ENCODE measurements around the gene FAM25A.
"Not testable (repeated sequence)": the region's sequence is repeated elsewhere in the genome, so short reads cannot be mapped to it uniquely, and the experiment has no call there.

FAM25A gene

DNA sequence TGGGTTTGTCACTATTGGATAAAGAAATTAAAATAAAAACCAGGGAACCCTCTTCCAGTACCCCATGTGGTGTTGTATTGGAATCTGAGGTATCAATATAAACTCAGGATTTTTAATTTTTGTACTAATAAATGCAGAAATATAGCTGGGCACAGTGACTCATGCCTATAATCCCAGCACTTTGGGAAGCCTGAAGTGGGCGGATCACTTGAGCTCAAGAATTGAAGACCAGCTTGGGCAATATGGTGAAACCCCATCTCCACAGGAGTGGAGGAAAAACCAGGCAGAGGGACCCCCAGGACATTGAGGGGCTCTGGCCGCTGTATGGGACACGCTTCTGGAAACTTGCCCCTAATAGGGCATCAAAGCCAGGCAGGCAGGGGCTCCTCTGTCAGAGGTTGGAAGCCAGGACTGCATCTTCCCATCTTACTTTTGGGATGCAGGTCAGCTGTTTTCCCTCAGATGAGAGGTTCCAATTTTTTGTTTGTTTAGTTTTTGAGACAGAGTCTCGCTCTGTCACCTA is 40.7 kb upstream of the FAM25A start:
- CTCF ChIA-PET: no interaction called here
- POLR2A ChIA-PET (ENCODE audit: low non-redundant PET): no interaction called here

DNA sequence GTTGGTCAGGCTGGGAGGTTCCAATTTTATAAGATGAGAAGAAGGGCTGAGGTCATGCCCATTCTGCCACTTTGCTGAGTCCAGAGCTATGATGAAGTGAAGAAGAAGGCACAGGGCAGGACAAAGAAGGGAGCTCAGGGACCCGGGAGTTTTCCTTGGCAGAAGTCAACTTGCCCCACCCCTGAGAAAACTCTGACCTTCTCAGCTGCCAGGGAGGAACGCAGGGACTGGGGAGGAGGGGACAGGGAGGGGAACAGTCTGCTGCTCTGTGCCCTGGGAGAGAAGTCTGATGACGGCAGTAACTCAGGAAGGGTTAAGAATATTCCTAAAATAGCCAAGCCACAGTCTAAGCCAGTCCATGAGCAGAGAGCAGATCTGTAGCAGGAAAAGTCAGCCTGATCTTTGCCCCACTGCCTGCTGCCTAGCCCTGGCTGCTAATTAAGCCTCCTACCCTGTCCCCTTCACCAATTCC is 40.1 kb upstream of the FAM25A start:
- TF ChIP-seq, protein P1, sequence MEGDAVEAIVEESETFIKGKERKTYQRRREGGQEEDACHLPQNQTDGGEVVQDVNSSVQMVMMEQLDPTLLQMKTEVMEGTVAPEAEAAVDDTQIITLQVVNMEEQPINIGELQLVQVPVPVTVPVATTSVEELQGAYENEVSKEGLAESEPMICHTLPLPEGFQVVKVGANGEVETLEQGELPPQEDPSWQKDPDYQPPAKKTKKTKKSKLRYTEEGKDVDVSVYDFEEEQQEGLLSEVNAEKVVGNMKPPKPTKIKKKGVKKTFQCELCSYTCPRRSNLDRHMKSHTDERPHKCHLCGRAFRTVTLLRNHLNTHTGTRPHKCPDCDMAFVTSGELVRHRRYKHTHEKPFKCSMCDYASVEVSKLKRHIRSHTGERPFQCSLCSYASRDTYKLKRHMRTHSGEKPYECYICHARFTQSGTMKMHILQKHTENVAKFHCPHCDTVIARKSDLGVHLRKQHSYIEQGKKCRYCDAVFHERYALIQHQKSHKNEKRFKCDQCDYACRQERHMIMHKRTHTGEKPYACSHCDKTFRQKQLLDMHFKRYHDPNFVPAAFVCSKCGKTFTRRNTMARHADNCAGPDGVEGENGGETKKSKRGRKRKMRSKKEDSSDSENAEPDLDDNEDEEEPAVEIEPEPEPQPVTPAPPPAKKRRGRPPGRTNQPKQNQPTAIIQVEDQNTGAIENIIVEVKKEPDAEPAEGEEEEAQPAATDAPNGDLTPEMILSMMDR (conservative IDR thresholded peaks at IDR 0.05; ENCODE audit: low read depth): no peak
- no peak for DNase-seq (ENCODE audit: low spot score)
- POLR2A ChIA-PET (ENCODE audit: low non-redundant PET): no interaction called here
- H3K27ac ChIP-seq: no peak overlapping the region
- CTCF ChIA-PET: interaction anchor here (0.7 kb wide), 1 partner anchor 171 kb away, joined by 4 read pairs; no protein-coding TSS in a partner anchor

More for the DNA sequence above, 40.7 kb upstream of the FAM25A start:
- no peak for DNase-seq (ENCODE audit: low spot score)
- no peak overlapping the region for H3K27ac ChIP-seq
- TF ChIP-seq, protein P1 (conservative IDR thresholded peaks at IDR 0.05; ENCODE audit: low read depth): no peak

DNA sequence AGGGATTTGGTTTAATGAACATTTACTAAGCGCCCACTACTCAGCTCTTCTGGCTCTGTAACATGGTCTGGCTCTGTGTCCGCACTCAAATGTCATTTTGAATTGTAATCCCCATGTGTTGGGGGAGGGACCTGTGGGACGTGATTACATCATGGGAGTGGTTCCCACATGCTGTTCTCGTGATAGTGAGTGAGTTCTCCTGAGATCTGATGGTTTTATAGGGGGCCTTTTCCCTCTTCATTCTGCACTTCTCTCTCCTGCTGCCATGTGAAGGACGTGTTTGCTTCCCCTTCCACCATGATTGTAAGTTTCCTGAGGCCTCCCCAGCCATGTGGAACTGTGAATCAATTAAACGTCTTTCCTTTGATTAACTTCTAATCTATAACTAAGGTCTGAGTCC is 39.1 kb upstream of the FAM25A start:
- H3K27ac ChIP-seq; DNase-seq (ENCODE audit: low spot score); CTCF ChIA-PET: not testable (repeated sequence)
- POLR2A ChIA-PET (ENCODE audit: low non-redundant PET): interaction anchor here (0.5 kb wide), 1 partner anchor 67 kb away, joined by 4 read pairs; no protein-coding TSS in a partner anchor

DNA sequence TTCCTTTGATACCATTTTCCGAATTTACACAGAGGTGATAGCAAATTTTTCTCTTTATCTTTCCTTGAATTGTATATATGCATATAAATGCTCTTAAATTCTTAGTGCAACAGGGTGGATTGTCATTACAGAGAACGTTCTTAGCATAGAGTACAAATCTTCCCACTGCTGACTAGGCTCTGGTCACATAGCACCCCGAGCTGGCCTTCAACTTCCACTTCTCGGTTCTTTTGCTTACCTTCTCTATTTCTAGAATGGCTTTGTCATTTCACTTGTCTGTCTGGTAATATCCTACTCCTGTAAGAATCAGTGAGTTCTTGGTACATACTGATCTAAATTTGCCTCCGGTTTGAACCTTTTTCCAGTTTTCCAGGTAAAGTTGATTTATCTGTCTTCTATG is 38.4 kb upstream of the FAM25A start:
- no peak for DNase-seq (ENCODE audit: low spot score)
- TF ChIP-seq, protein P1 (conservative IDR thresholded peaks at IDR 0.05; ENCODE audit: low read depth): no peak
- H3K27ac ChIP-seq: no peak overlapping the region
- ChIA-PET POLR2A (ENCODE audit: low non-redundant PET) (interaction anchor here (0.5 kb wide), 1 partner anchor 67 kb away, joined by 4 read pairs; no protein-coding TSS in a partner anchor), CTCF (no interaction called here)

DNA sequence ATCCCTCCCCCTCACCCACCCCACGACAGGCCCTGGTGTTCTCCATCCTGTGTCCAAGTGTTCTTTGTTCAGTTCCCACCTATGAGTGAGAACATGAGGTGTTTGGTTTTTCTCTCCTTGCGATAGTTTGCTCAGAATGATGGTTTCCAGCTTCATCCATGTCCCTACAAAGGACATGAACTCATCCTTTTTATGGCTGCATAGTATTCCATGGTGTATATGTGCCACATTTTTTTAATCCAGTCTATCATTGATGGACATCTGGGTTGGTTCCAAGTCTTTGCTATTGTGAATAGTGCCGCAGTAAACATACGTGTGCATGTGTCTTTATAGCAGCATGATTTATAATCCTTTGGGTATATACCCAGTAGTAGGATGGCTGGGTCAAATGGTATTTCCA is 35.6 kb upstream of the FAM25A start:
- CTCF ChIA-PET: interaction anchor here (0.5 kb wide), 1 partner anchor 112 kb away, joined by 4 read pairs; no protein-coding TSS in a partner anchor
- DNase-seq (ENCODE audit: low spot score); H3K27ac ChIP-seq; POLR2A ChIA-PET (ENCODE audit: low non-redundant PET): not testable (repeated sequence)

DNA sequence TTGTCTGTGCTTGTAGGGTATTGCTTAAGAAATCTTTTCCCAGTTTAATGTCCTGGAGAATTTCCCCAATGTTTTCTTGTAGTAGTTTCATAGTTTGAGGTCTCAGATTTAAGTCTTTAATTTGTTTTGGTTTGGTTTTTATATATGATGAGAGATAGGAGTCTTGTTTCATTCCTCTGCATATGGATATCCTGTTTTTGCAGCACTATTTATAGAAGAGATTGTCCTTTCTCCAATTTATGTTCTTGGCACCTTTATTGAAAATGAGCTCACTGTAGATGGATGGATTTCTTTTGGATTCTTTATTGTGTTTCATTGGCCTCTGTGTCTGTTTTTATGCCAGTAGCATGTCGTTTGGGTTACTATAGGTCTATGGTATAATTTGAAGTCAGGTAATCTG is 31.6 kb upstream of the FAM25A start:
- TF ChIP-seq, protein P1 (conservative IDR thresholded peaks at IDR 0.05; ENCODE audit: low read depth): no peak
- CTCF ChIA-PET: interaction anchor here (0.7 to 1.2 kb wide), 2 partner anchors 10 to 345 kb away, joined by 3 to 5 read pairs; no protein-coding TSS in a partner anchor
- POLR2A ChIA-PET (ENCODE audit: low non-redundant PET): no interaction called here
- H3K27ac ChIP-seq: no peak overlapping the region
- DNase-seq (ENCODE audit: low spot score): no peak

DNA sequence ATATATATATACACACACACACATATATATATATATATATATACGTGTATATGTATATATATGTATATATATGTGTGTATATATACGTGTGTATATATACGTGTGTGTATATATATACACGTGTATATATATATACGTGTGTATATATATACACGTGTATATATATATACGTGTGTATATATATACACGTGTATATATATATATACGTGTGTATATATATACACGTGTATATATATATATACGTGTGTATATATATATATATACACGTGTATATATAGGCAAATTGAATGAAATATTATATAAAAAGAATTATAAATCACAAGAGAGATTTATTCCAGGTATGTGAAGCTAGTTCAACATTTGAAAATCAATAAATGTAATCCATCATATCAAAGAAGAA is 28.7 kb upstream of the FAM25A start:
- POLR2A ChIA-PET (ENCODE audit: low non-redundant PET); DNase-seq (ENCODE audit: low spot score); H3K27ac ChIP-seq: not testable (repeated sequence)
- CTCF ChIA-PET: interaction anchor here (1.1 kb wide), 1 partner anchor 75 kb away, joined by 3 read pairs; no protein-coding TSS in a partner anchor

DNA sequence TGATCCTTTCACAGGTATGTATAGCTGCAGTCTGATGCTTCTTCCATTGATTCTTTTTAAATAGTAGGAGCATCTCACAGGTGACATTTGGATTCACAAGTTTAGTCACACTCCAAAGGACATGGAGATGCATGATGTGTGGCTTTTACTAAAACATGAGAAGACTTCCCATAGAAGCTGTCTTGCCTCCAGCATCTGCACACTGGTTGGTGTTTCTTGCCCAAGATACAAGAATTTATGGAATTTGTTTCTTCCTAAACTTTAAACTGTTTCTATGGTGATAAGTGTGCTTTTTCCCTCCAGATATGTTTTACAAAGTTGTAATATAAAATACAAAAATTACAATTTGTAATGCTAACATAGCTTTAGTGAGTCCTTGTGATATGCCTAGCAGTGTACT is 27.6 kb upstream of the FAM25A start:
- POLR2A ChIA-PET (ENCODE audit: low non-redundant PET): no interaction called here
- TF ChIP-seq, protein P1 (conservative IDR thresholded peaks at IDR 0.05; ENCODE audit: low read depth): no peak
- DNase-seq (ENCODE audit: low spot score): no peak
- CTCF ChIA-PET: no interaction called here
- H3K27ac ChIP-seq: no peak overlapping the region

All from RWPE1 (cell line).